Right renal pelvis (tissue), 4 donors: ENCODE measurements around the gene DUSP8. TPM values are rescaled to one million over a fixed set of nuclear protein-coding genes. Genes with fewer than 3 reads are reported as not detected.
"Not testable (repeated sequence)": the region's sequence is repeated elsewhere in the genome, so short reads cannot be mapped to it uniquely, and the experiment has no call there.

Experiments
- DNase-seq, 4 donors: peaks; one replicate each; pipeline ENCODE4 v3.0.0-alpha.2; 2013; ENCODE audit warnings: low read depth in 4 of 4, low spot score in 3 of 4, missing footprints in 1 of 4
- polyA plus RNA-seq, 4 donors: library from polyadenylated mRNA; unstranded; fragments of 120-200 nt; gene quantifications; one replicate each; pipeline ENCODE4 v1.2.1, GENCODE V29; 2013; ENCODE audit not compliant: insufficient read length in 4 of 4

The DUSP8 gene
- polyA plus RNA-seq, 4 donors, result 2.9 to 5.7 (median 4.3) TPM

DNA sequence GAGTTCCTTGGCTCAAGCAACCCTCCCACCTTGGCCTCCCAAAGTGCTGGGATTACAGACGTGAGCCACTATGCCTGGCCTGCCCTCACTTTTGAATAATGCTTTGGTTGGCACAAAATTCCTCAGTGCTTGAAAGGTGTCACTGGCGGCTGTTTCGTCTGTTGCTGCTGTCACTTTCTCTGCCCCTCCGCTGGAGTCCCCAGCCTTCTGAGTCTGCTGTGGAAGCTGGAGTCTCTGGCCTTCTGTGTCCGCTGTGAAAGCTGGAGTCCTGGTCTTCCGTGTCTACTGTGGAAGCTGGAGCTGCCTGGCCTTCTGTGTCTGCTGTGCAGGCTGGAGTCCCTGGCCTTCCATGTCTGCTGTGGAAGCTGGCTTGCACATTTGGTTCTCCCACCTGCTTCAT is 17.9 kb upstream of the DUSP8 start:
- no peak for DNase-seq

DNA sequence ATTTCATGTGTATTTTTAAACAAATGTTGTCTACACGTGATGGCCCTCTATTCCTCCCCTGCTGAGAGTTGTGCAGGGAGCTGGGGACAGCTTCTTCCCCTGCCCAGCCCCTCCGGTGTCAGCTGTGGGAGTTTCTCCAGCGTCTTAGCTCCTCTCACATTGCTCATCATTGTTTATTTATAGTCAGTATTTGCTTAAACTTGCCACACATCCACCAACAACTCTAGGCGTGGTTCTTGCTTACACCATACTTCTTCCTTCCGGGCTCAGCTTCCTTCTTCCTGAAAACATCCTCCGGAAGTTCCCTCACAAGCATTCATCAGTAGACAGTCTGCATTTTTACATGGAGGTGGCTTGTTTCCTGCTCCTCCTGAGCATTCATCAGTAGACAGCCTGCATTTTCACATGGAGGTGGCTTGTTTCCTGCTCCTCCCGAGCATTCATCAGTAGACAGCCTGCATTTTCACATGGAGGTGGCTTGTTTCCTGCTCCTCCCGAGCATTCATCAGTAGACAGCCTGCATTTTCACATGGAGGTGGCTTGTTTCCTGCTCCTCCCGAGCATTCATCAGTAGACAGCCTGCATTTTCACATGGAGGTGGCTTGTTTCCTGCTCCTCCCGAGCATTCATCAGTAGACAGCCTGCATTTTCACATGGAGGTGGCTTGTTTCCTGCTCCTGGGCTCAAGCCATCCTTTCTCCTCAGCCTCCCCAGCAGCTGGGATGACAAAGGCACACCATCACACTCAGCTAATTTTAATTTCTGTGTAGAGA is 17.3 kb upstream of the DUSP8 start:
- not testable (repeated sequence) for DNase-seq

DNA sequence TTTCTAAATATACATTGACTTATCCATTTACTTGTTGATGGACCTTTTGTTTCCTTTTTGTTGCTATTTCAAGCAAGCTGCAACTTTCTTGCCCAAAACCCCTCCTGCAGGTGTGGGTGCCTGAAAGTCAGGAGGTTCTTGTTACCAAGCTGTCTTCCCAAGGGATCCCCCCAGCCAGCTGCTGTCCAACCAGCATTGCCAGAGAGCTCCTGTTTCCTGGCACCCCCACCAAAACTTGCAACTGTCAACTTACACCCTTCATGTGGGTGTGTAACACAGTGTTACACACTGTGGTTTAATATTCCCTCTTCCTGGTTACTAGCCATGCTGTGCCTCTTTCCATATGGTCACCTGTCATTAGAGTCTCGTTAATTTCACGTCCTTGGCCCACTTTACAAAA is 14.6 kb upstream of the DUSP8 start:
- DNase-seq, result no peak

DNA sequence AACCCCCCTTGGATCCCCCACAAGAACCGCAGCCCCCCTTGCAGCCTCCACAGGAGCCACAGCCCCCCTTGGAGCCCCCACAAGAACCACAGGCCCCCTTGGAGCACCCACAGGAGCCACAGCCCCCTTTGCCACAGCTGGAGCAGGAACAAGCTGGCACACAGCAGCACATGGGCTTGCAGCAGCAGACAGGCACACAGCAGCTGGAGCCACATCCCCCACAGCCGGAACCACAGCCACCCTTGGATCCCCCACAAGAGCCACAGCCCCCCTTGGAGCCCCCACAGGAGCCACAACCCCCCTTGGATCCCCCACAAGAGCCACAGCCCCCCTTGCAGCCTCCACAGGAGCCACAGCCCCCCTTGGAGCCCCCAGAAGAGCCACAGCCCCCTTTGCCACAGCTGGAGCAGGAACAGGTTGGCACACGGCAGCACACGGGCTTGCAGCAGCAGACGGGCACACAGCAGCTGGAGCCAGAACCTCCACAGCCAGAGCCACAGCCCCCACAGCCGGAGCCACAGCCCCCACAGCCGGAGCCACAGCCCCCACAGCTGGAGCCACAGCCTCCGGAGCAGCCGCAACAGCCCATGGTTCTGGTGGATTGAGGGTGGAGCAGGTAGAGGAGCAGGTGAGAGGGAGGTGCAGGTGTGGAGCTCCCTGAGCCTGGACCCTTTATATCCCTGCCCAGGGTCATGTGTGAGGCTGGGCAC is 12.7 kb upstream of the DUSP8 start, which contains the start of gene KRTAP5-1:
Gene KRTAP5-1, minus strand, starts transcription at position 623 of the 710 bp plus-strand sequence. Its CDS starts 34 bp downstream, at position 589.
- not testable (repeated sequence) for DNase-seq

DNA sequence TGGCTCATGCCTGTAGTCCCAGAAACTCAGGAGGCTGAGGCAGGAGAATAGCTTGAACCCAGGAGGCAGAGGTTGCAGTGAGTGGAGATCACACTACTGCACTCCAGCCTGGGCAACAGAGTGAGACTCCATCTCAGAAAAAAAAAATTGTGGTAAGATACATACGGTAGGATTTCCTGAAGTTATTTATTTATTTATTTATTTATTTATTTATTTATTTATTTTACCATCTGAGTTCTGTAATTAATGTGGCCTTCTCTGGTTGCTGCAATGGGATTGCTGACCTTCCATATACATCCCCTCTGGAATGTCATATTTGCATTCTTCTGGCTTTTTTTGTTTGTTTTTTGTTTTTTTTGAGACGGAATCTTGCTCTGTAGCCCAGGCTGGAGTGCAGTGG is 10.8 kb upstream of the DUSP8 start:
- not testable (repeated sequence) for DNase-seq

DNA sequence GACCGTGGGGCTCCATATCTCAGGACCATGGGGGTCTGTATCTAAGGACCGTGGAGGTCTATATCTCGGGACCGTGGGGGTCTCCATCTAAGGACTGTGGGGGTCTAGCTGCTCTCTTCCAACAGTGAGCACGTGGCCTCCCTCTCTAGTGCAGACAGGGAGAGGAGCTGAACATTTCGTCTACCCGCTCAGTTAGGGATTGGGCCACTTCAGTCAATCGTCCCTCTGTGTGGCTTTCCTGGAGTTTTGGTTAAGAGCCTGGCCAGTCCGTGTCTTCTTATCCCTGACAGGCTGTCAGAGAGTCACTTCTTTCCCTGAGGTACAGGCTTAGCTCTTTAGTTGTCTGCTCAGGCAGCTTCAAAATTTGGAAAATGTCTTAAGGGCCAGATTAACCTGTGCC is 9.9 kb upstream of the DUSP8 start:
- no peak for DNase-seq

DNA sequence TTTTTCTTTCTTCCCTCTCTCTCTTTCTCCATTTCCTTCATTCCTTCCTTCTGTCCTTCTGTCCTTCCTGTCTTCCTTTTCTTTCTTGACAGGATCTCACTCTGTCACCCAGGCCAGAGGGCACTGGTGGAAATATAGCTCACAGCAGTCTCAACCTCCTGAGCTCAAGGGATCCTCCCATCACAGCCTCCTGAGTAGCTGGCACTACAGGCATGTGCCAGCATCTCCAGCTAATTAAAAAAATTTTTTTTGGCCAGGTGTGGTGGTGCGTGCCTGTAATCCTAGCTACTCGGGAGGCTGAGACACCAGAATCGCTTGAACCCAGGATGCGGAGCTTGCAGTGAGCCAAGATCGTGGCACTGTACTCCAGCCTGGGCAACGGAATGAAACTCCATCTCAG is 4.8 kb upstream of the DUSP8 start:
- no peak for DNase-seq

DNA sequence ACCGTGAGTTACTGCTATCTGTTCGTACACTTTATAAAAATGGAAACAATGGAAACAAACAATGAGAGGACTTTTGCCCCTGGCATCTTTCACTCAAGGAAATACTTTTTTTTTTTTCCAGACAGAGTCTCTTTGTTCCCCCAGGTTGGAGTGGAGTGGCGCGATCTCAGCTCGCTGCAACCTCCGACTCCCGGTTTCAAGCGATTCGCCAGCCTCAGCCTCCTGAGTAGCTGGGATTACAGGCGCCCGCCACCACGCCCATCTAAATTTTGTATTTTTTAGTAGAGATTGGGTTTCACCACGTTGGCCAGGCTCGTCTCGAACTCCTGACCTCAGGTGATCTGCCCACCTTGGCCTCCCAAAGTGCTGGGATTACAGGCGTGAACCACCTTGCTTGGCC is 3.7 kb upstream of the DUSP8 start:
- DNase-seq, result not testable (repeated sequence)

DNA sequence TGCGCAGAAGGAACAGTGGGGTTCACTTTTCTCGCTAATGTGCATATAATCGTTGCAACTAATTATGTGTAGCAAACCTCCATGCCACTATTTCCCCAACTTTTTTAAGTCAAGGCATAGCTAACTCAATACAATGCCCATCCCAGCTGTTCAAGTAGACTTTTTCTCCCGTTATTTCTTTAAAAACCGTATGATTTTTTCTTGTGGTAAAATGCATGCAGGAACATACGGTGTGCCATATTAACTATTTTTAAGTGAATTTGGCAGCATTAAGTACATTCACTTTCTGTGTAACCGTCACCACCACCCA is 2.8 kb upstream of the DUSP8 start:
- no peak for DNase-seq

DNA sequence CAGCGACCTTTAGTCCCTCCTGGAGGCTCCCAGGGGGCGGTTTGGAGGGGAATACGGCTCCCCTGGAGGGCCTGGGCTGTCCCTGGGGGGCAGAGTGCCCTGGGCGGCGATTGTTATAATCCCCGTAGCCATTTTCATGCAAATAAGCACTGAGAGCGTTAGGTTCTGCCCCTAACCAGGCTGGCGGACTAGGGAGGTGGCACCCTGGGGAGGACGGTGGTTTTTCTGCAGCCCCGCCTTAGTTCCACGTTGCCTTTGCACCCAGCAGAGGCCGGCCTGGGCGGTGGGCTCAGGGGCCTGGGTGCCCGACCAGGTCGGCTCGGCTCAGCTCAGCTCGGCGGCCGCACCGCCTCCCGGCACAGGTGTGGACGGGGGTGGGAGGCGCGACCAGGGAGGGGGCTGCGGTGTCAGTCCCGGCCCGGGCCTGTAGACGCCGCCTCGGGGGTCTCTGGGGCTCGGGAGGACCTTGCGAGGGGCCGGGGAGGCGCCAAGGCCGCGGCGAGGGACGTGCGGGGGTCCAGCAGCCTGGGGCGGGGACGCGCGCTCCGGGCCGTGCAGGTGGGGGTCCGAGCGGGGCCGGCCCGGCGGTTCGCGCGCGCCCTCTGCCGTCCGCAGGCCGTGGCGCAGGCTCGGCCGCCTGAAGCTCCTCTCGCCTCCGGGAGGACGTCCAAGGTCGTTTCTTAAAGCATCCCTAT is 2.3 kb upstream of the DUSP8 start:
- DNase-seq, result no peak

DNA sequence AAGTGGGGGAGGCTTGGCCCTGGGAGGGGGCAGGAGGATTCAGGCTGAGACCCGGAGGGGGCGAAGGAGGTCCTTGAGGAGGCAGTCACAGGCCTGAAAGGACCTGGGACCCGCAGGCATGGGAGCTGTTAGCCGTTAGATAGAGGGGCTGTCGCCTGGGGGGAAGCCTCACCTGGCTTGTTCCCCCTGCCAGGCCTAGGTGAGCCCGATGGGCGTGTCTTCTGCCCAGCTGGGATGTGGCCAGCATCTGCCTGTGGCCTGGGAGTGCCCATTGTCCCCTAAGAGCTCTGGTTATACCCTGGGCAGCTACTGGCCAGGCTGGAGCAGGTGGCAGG is 1.8 kb upstream of the DUSP8 start:
- DNase-seq, result no peak

DNA sequence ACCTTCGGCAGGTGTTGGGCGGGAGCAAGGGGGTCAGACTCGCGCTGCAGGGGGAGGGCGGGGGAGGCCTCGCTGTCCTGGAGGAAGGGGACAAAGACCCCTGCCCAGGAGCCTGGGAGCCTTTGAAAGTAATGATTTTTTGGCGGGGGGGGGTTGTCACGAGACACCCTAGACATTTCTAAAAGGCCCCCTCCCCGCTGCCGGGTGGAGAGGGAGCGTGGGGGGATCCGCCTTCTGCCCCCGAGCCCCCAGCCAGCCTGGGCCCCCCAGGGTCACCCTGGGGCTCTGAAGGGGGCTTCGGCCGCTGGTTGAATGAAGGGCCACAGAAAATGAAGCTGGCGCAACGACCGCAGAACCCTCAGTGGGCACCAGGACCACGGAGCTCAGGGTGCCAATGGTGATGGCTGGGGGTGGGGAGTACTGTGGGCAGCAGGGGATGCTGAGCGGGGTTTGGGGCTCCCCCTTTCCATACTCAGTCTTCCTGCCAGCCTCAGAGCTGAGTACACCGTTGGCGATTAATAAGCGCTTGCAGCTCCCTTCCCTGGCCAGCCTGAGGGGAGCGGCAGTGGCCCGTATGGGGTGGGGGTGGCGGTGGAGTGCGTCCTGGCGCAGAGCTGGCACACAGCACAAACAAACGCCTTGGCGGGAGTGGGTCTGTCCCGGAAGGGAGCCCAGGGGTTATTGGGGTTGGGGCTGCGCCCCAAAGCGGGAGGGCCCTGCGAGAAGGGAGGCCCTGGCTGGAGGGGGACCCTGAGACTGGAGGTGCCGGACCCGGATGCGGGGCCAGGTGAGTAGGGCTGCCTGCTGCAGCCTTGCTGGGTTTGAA is 1.2 kb upstream of the DUSP8 start:
- DNase-seq, result no peak

DNA sequence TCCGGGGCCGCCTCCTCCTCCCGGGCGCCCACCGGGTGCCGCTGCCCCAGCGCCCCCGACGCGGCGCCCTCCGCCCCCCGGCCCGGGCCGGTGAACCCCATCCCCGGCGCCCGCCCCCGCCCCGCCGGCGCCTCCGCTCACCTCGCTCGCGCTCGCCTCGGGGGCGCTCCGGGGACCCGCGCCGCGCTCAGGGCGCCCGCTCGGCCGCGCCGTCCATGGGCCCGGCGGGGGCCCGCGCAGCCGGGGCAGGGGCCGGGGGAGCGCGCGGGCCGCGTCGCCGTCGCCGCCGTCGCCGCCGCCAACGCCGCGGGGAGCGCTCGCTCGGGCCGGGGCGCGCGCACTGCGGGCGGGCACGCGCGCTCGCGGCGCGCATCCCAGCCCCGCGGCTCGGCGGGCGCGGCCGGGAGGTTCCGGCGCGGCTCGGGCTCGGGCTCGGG is 293 bp downstream of the DUSP8 start:
- DNase-seq, result no peak

DNA sequence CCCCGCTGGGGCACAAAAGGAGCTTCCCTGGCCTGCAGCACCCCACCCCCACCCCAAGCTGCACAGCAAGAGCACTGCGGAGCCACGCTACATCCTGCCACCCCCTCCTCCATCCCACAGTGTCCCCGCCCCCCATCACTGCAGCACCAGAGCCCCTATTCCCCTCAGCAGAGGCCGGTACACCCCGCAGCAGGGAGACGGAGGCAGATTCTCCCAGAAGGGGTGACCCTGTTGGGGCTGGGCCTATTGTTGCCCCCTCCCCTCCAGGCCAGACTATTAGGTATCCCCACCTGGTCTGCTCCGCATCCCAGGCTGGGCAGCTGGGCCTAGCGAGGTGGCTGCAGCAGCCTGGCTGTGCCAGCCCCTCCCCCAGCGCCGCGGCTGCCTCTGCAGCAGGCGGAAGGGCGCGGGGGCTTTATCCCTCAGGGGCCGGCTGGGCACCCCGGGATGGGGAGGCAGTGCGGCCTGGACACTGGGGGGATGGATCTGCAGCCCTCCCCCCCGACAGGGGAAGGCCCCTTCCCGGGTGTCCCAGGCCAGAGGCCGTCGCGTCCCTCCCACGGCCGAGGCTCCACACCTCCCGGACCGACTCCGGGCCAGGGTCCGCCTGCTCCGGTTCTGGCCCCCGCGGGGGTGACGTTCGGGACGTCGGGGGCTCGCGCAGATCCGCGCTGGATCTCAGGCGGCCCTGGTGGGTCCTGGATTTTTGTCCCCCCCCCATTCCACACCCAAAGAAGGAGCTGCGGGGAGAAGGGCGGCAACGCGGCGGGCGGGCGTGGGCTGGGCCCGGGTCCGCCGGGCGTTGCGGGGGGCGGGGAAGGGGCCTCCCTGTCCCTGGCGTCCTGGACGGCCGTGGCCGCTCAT is 943 bp downstream of the DUSP8 start:
- DNase-seq, result no peak

DNA sequence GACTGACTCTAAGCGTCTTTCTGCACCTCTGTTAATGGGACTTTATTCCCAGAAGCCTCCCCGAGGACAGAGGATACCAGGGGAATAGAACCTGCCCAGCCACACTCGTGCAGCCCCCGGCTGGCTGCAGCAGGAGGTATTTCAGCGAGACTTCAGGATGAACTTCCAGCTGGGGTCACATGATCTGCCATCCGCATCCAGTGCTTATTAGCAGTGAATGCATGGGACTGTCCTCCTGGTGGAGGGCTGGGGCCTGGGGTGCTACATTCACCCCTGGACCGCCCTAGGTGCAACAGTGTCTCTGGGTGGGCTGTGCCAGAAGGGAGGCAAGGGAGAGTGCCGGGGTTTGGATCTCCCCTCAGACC is 1.6 kb downstream of the DUSP8 start:
- DNase-seq, result no peak

DNA sequence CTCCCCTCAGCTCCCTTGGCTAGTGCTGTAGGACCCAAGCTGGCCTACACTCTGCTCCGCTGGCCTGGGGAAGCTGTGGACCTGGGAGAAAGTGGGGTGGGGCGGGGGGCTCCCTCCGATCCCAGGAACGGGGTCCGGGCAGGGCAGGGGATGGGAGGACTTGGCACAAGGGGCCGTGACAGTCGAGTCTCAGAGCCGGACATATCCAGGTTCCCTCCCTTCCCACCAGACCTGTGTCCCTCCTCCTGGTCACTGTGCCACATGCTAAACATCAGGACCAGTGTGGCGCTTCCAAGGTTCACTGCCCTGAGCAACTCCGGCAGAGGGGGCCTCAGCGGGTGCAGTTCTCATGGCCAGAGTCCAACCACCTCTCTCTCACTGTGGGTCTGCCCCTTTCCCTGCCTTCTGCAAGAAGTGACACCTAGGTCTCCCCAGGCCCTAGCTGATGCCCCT is 2.0 kb downstream of the DUSP8 start:
- DNase-seq, result no peak

DNA sequence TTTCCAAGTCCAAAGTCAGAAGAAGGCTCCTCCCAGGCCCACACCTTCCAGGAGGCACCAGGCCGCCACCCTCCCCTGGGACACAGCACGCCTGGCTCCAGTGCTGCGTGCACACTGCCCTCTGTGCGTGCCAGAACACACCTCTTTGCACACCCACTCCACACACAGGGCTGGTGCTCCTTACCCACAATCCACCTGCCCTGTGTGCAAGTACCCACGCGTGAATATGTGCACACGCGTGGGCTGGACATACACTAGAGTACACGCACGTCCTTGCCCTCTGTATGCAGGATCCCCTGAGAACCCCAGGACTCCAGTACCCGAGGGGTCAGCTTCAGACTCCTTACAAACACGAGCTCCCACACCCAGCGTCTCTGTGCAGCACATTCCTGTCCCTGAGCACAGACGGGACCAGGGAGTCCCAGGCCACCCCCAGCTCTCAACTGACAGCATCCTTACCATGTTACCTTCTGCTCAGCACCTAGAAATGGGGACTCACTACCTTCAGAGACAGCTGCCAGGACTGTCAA is 2.8 kb downstream of the DUSP8 start:
- no peak for DNase-seq

DNA sequence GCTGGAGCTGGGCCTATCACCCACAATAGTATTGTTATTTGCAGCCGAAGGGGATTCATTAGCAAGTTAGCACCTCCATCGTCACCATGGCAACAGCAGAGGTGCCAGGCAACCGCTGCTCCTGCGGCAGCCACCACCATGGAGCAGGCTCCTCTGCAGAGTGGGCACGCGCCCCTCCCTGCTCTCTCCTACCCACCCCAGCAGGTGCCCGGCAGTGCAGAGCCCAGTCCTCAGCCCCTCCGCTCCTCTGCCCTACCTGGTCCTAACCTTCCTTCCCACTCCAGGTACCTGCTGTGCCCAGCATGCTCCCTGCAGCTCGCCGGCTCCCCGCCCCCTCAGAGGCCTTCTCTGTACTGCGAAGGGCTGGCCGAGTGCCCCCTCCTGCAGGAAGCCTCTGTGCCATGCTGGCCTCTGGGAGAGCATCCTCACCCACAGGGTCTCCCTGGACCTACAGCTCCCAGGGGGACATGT is 3.6 kb downstream of the DUSP8 start:
- no peak for DNase-seq

DNA sequence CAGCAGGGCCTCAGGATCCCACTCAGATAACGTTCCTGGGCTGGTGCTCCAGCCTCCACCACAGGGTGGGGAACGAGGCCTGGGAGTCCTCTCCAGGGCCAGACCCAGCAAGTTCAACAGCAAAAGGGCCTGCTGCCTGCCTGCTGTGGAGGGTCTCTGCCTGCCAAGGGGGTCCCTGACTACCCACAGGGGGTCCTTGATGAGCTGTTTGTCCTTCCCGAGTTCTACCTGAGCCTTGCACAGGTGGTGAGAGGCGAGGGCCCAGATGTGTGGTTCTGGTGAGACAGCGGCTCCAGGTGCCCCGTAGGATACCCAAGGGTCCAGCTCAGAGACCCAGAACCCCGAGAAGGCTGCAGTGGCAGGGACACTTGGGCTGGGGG is 4.4 kb downstream of the DUSP8 start:
- no peak for DNase-seq
